A172 (cell line): ENCODE data around the gene SH3BP5L. TPM values are rescaled to one million over a fixed set of nuclear protein-coding genes. Genes with fewer than 3 reads are reported as not detected.

Experiments used
- DNase-seq: peaks from one replicate; pipeline ENCODE4 v3.0.0-alpha.2; 2015; ENCODE audit warnings: low spot score
- total RNA-seq: library from RNA; depleted of rRNA; stranded (reverse); fragments of >200 nt; shearing (Covaris generic); gene quantifications from 2 replicates; pipeline ENCODE4 v1.2.3, GENCODE V29; 2014

Gene SH3BP5L
- total RNA-seq, 1 experiment from 2014 or later: 41.0 TPM

DNA sequence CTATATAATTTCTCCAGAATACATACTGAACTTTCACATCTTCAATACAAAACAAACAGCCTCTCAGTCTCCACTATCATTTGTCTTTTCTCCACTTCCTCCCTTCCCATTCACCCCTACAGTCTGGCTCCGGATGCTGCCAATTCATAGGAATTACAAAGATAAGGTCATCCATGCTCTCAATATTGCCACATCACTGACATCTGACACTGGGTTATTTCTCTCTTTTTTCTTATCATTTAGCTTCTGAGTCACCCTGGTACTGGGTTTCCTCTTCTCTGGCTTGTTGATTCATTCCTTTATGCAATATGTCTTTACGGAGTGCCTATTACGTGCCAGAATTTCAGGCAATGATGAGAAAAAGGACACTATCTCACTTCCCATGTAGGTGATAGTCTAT, 3.1 kb upstream of the SH3BP5L start:
- peak; percentile 95 for DNase-seq

GRCh38 chr1:248825573-248825908, 174 bp downstream of the SH3BP5L start:
- DNase-seq: no peak

DNA sequence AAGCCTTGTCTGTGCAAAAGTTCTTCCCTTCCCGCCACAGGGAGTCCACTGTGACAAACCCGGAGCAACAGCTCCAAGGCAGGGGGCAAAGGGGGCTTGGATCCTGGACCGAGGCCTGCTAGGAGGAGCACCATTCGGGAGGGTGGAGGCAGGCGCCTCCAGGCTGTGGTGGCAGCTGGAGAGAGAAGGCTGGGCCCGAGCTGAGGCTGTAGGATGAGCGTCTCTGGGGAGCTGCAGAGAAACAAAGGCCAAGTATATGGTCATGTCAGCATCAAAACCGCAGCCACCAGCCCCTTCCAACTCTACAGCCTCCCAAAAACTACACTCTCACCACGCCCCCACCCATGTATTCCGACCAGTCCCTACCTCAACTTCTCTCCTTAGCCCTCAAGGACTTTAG, 579 bp downstream of the SH3BP5L start:
- DNase-seq: no peak

DNA sequence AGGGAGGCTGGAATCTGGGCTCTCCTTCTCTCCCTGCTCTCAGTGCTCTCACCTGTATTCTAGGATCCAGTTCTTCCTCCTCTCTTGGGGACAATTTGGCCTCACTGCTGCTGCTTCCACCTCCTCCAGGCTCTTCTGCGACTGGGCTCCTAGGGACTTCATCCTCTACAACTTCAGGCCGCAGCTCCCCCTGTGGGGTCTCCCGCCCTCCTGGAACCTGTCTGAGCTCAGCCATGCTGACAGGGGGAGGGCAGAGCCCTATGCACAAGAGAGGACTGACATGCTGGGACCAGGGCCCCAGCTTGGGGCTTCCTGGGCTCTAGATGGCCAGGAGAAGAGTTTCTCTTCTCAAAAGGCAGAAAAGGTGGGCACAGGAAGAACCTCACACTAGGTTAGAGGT, 1.0 kb downstream of the SH3BP5L start:
- no peak for DNase-seq

- DNase-seq: no peak
Measured at GRCh38 chr1:248824301-248824700, 1.4 kb downstream of the SH3BP5L start.

DNA sequence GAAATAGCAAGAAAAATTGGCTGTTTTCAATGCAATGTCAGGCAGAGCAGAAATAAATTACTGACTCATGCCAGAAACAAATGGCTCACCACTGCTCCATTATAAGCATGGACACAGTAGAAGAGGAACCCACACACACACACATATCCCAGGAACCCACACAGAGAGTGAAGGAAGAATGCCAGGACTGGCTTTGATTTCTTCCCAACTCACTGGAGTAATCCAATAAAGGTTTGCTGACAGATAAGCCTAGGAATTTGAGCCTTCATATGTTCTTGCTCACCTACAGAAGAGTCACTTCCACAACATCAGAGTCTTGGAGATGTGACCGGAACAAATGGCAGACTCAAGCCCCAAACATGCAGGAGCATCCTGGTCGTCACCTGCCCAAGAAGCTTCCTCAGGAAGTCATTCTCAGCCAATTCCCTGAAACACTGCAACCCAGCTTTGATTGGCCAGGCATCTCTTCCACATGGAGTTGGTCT, 2.2 kb downstream of the SH3BP5L start:
- peak; percentile 84 for DNase-seq

DNA sequence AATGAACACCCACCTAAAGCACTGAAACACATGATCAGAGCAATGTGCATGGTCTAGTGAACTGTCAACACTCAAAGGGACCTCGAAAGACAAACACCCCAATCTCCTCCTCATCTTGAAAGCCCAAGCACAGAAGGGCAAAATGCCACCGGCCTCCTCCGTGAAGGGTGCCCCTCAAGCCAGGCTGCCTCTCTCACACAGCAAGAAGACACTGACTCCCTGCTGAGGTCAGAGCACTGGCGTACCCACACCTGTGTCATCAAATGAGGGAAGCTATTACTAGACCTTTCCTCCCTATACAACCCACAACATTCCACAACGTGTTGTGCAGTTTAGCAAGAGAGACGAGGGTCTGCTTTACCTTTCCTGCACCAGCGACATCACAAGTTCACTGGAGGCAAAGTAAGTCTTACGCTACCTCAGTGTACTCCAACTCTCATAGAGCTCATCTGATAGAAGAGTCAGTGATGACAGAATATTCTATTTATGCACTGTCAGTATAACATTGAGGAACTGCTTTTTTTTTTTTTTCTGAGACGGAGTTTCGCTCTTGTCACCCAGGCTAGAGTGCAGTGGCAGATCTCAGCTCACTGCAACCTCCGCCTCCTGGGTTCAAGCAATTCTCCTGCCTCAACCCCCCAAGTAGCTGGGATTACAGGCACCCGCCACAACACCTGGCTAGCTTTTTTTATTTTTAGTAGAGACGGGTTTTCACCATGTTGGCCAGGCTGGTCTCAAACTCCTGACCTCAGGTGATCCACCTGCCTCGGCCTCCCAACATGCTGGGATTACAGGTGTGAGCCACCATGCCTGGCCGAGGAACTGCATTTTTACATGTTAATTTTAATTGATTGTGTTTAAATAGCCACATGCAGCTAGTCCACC, 3.3 kb downstream of the SH3BP5L start:
- DNase-seq: no peak

DNA sequence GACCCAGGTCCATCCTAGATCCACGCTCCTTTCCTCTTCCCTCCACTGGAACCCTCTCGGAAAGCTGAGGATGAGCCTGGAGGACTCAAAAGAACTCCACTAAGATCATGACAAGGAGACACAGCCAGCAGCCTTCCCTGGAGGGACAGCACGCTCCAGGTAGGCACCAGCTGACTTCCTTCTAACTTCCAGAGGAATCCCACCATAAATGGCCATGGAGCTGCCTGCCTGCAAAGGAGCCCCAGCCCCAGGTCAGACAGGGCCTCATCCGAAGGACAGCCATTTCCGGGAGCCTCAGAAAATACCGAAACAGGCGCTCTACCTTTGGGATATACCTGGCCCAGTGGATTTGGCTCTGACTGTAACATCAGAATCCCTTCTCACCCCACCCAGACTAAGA, 4.1 kb downstream of the SH3BP5L start:
- DNase-seq: no peak

DNA sequence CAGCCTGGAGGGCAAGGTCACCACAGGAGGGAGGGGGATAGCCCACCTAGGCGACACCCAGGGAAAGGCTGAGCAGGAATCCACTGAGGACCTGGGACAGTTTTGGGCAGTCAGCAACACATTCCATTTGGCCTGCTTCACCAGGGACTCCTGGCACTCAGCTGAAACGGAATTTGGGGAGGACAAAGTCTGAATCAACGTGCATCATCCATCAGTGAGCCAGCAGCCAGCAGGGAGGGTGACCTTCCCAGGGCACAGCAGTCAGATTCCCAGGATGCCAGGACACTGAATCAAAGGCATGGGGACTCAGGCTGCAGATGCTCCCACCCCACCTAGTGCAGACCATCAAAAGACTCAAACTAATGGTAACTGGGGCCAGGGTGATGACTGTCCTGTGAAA, 4.6 kb downstream of the SH3BP5L start:
- DNase-seq: peak; percentile 96

DNA sequence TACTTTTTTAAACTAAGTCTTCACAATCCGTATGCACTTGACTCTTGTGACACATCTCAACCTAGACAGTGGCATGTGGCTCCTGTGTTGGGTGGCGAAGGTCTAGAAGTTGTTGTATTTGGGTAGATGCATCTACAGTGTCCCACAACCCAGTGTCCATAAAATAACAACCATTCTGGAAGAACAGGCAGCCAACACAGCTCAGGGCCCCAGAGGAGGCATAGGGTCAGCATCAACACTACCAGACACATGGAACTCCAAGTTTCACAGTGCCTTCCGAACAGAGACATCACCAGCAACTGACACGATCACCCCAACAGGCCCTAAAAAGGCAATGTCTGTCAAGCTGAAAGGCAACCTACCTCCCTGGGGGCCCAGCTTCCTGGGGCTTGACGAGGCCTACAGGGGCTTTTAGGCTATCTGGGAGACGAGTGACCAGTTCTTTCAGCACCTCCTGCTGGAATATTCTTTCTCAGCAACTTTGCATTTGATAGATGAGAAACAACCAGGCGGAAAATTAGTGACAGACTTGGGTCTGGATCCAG, 5.6 kb downstream of the SH3BP5L start:
- DNase-seq: no peak

DNA sequence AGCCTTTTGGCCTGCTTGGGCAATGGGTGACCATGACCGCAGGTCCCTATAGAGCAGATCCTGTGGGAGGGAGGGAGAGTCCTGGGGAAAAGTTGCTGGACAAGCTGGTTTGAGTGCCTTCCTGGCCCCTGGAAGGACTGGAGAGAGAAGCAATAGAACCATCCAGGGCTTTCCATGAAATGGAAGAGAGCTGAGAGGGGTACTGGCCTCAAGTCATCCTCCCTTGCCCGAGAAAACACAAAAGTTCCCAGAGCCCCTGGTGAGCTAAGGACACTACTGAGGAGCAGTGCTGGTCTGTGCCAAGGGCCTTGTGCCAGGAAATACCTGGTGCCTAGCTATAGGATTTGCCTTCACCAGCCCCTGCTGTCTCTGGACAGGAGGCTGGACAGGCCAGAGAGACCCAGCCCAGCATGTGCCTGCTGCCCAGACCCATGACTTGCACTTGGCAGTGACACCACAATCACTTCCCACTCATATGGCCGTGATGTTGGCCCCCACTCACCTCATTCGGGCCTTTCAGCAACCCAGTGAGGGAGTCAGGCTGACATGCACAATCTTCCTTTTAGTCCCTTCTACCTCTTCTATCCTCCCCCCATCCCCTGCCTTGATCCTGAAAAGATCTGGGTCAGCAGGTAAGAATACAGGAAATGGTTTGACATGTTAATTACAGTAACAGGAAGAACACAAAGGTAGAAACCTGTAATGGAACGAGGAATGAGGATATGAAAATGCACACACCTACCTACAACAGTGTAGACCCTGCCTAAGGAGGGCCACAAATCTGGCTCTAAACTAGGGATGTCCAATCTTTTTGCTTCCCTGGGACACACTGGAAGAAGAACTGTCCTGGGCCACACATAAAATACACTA, 7.0 kb downstream of the SH3BP5L start:
- no peak for DNase-seq

DNA sequence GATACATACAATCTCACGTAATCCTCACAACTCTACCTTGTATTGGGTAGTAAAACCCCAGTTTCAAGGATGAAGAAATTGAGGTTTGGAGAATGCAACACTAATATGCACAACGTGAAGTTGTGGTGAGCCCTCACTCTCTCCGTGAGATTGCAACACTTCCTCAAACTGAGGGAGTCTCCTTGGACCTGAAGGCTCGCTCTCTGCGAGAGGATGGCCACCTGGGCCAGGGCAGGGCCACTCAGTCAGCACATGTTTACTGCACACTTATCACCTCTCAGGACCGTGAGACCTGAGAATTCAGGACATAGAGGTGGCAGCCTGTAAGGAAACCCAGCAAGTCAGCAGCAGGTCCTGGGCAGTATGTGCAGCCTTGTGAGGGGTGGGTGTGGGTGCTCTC, 8.7 kb downstream of the SH3BP5L start:
- no peak for DNase-seq

DNA sequence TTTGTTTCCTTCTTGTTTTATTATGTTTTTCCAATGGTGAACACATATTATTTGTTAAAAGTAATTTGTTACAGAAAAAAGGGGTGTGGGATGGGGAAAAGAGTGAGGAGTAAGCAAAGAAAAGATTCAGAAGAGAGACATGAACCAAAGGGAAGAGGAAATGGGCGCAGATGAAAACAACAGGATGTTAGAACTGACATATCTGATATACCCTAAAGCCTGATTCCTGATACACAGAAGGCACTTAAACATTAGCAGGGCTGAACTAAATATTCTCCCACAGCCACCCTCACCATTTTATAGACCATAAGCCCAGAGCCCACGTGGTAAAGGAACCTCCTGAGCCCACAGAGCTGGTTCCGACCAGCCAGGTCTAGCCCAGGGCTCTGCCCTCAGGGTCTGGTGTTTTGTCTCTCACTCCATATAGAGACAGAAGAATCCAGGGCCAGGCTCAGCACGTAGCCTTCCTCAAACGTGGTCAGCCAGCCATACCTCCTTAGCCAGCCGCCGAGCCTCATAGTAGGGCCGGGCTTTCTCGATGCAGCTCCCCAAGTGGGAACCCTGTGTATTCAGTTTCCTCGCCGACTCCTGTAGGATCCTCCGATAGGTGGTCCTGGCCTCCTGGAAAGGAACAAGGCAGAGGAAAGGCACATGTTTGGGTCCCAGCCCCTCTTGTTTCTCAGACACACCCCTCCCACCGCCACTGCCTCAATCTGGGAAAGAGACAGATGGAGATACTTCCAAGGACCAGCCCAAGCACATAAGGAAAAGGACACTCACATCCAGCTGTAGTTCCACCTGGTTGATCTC, 9.5 kb downstream of the SH3BP5L start:
- no peak for DNase-seq

DNA sequence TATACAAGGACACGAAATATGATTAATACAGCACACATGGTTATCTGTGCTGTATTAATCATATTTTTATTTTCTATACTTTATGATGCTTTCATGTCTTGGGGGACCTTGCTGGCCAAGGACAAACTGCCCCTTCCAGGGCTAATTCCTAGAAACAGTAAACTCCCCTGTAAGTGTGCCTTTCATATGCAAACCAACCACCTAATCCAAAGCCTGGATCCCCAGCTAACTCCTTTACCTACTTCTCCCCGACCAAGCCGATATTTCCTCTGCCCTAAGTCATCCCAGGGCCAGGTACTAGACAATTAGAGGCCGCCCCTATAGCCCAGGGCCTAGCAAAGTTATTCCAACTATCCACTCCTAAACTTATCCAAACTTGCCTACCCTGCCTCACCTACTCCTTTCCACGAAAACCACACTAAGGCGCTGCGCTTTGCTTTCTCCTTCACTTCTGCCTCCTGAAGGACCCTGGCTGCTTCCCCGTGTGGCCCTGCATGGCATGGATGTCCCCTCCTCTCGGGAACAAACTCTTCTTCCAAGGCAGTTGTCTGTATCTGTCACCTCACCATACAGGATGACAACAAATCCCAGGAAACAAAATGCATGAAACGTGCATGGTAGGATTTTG, 10.2 kb downstream of the SH3BP5L start:
- DNase-seq: no peak

- no peak for DNase-seq
Measured at GRCh38 chr1:248814351-248814750, 11.4 kb downstream of the SH3BP5L start.

- DNase-seq: no peak
Measured at GRCh38 chr1:248813546-248813945, 12.2 kb downstream of the SH3BP5L start.

DNA sequence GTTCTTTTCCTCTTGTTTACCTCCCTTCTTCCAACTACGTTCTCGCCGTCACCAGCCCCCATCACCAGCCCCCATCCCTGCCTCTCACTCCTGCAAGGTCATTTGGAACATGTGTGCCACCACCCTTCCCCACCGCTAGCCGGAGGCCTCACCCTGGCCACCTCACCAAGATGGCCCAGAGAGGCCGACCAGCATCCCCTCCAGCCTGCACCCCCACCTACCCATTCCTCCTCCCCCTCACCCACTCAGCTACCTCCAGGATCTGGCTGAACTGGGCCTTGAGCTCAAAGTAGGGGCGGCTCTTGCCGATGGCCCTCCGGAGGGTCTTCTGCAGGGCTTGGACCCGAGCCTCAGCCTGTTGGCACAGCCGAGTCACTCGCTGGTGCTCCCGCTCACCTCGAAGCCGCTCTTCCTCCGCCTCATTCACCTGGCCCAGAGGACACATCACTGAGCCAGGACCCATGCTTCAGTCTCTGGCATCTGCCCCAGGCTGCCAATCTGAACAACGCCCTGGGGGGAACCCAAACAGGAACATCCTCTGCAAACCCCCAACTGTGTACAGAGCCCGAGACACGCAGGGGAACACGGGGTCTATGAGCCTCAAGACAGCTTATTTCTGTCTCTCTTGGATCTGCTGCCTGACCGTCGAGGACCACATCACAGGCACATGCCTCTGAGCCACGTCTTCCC, 12.8 kb downstream of the SH3BP5L start:
- no peak for DNase-seq

- no peak for DNase-seq
Measured at GRCh38 chr1:248811514-248812490, 13.9 kb downstream of the SH3BP5L start.
